A549 (cell line): Measurements from ENCODE around the gene MAGEA9B.
"Not testable (repeated sequence)": the region's sequence is repeated elsewhere in the genome, so short reads cannot be mapped to it uniquely, and the experiment has no call there.

ENCODE experiments used
- NR3C1 ChIP-seq: fragments of >200 bp; sonication (Bioruptor Twin); formaldehyde crosslinking; IDR thresholded peaks from 3 replicates; pipeline ENCODE4 v1.6.1; 2017
- POLR2A ChIP-seq: IDR thresholded peaks from 2 replicates; pipeline ENCODE4 v1.6.1; 2012; ENCODE audit warnings: mild to moderate bottlenecking, low read length

GRCh38 chrX:149534926-149535602, 52.2 kb downstream of the MAGEA9B start:
- not testable (repeated sequence) for TF ChIP-seq POLR2A, NR3C1
